Activated naive CD4-positive, alpha-beta T cell treated with anti-CD3 and anti-CD28 coated beads, Interleukin-2, amount 50 U/mL, for 72 hours (primary cell): ENCODE results near the gene NKX6-2. TPM values are rescaled to one million over a fixed set of nuclear protein-coding genes. Genes with fewer than 3 reads are reported as not detected.
"Not testable (repeated sequence)": the region's sequence is repeated elsewhere in the genome, so short reads cannot be mapped to it uniquely, and the experiment has no call there.

Experiments
- ATAC-seq, 2 donors: fragments of 150-1000 bp; cut with Tn5 transposase; 2 replicates each; pipeline ENCODE4 v1.10.0; 2021; ENCODE audit warnings: mild to moderate bottlenecking in 2 of 2, moderate library complexity in 2 of 2
- DNase-seq, 2 donors: peaks; one replicate each; pipeline ENCODE4 v3.0.0; 2021 to 2022; ENCODE audit warnings: low spot score in 2 of 2
- H3K27ac Mint-ChIP-seq, 2 donors: one replicate each; pipeline ENCODE4 v1.8.0; 2022; ENCODE audit warnings: mild to moderate bottlenecking in 2 of 2, mixed read lengths in 2 of 2
- H3K36me3 Mint-ChIP-seq, 2 donors: one replicate each; pipeline ENCODE4 v1.8.0; 2022; ENCODE audit warnings: mixed read lengths in 2 of 2
- H3K9me3 Mint-ChIP-seq, 2 donors: one replicate each; pipeline ENCODE4 v1.8.0; 2022; ENCODE audit warnings: mixed read lengths in 2 of 2
- total RNA-seq, 2 donors: library from RNA; stranded (reverse); gene quantifications; one replicate each; pipeline ENCODE4 v1.2.3, GENCODE V29; 2022

Gene NKX6-2
- not detected for total RNA-seq

GRCh38 chr10:132785723-132786475 is at the start of gene NKX6-2:
Gene NKX6-2, minus strand, starts transcription at chr10:132786147. Its CDS starts 199 bp downstream, at chr10:132785948.
- ATAC-seq: no peak
- Mint-ChIP-seq H3K36me3 (peaks cover 0 to 5% of the 10 kb centered on the region in 2 donors), H3K9me3 (no peaks in the 10 kb centered on the region), H3K27ac (no peak within 1 kb of the TSS)
- no peak for DNase-seq

- peak in 1 of 2 donors; percentile 55 for DNase-seq
- H3K9me3 Mint-ChIP-seq: peaks cover 0 to 3% of the 10 kb centered on the region in 2 donors
- no peak for ATAC-seq
- no peak overlapping the region for H3K27ac Mint-ChIP-seq
- no peaks in the 10 kb centered on the region for H3K36me3 Mint-ChIP-seq
Observed at GRCh38 chr10:132834891-132835847, 49.2 kb upstream of the NKX6-2 start.

GRCh38 chr10:132834311-132834761 is 48.4 kb upstream of the NKX6-2 start:
- ATAC-seq: no peak

GRCh38 chr10:132833421-132834111 is 47.6 kb upstream of the NKX6-2 start:
- DNase-seq (no peak), ATAC-seq (no peak)
- peaks cover 0 to 3% of the 10 kb centered on the region in 2 donors for H3K9me3 Mint-ChIP-seq
- no peak overlapping the region for H3K27ac Mint-ChIP-seq
- H3K36me3 Mint-ChIP-seq: no peaks in the 10 kb centered on the region

More at GRCh38 chr10:132834311-132834761, 48.4 kb upstream of the NKX6-2 start:
- DNase-seq: no peak
- Mint-ChIP-seq H3K9me3 (peaks cover 0 to 3% of the 10 kb centered on the region in 2 donors), H3K27ac (no peak overlapping the region), H3K36me3 (no peaks in the 10 kb centered on the region)

- peaks cover 0 to 3% of the 10 kb centered on the region in 2 donors for H3K9me3 Mint-ChIP-seq
- ATAC-seq (no peak), DNase-seq (no peak)
- H3K36me3 Mint-ChIP-seq: no peaks in the 10 kb centered on the region
- H3K27ac Mint-ChIP-seq: no peak overlapping the region
Observed at GRCh38 chr10:132832186-132832969, 46.4 kb upstream of the NKX6-2 start.

- Mint-ChIP-seq H3K9me3 (no peaks in the 10 kb centered on the region), H3K36me3 (no peaks in the 10 kb centered on the region), H3K27ac (no peak overlapping the region)
- DNase-seq (no peak), ATAC-seq (no peak)
Observed at GRCh38 chr10:132829403-132829802, 43.5 kb upstream of the NKX6-2 start.

GRCh38 chr10:132828681-132829080 is 42.7 kb upstream of the NKX6-2 start:
- no peak for ATAC-seq
- Mint-ChIP-seq H3K27ac (no peak overlapping the region), H3K9me3 (no peaks in the 10 kb centered on the region), H3K36me3 (no peaks in the 10 kb centered on the region)
- DNase-seq: peak in 1 of 2 donors; percentile 23

- Mint-ChIP-seq H3K36me3 (no peaks in the 10 kb centered on the region), H3K9me3 (no peaks in the 10 kb centered on the region), H3K27ac (peak overlapping the region in 1 of 2 donors; percentile 56)
- peak in 1 of 2 donors; percentile 30 for DNase-seq
- ATAC-seq: no peak
Observed at GRCh38 chr10:132827861-132828539, 42.1 kb upstream of the NKX6-2 start.

GRCh38 chr10:132827423-132827789 is 41.5 kb upstream of the NKX6-2 start:
- no peak for ATAC-seq
- peak in 1 of 2 donors; percentile 33 for DNase-seq
- Mint-ChIP-seq H3K9me3 (no peaks in the 10 kb centered on the region), H3K36me3 (no peaks in the 10 kb centered on the region), H3K27ac (no peak overlapping the region)

GRCh38 chr10:132826524-132827422 is 40.8 kb upstream of the NKX6-2 start:
- ATAC-seq (no peak), DNase-seq (no peak)
- Mint-ChIP-seq H3K9me3 (no peaks in the 10 kb centered on the region), H3K36me3 (no peaks in the 10 kb centered on the region), H3K27ac (no peak overlapping the region)

- DNase-seq, H3K9me3 Mint-ChIP-seq, ATAC-seq, H3K36me3 Mint-ChIP-seq: not testable (repeated sequence)
- peak overlapping the region in 1 of 2 donors; percentile 17 for H3K27ac Mint-ChIP-seq
Observed at GRCh38 chr10:132825783-132826523, 40.0 kb upstream of the NKX6-2 start.

GRCh38 chr10:132820056-132820455 is 34.1 kb upstream of the NKX6-2 start:
- Mint-ChIP-seq H3K9me3 (no peaks in the 10 kb centered on the region), H3K36me3 (peaks cover 0 to 4% of the 10 kb centered on the region in 2 donors), H3K27ac (no peak overlapping the region)
- no peak for ATAC-seq
- DNase-seq: no peak

- no peaks in the 10 kb centered on the region for H3K9me3 Mint-ChIP-seq
- H3K27ac Mint-ChIP-seq: no peak overlapping the region
- peaks cover 0 to 4% of the 10 kb centered on the region in 2 donors for H3K36me3 Mint-ChIP-seq
- DNase-seq: no peak
- ATAC-seq: no peak
Observed at GRCh38 chr10:132817701-132818211, 31.8 kb upstream of the NKX6-2 start.

- Mint-ChIP-seq H3K9me3 (no peaks in the 10 kb centered on the region), H3K27ac (no peak overlapping the region), H3K36me3 (peaks cover 0 to 4% of the 10 kb centered on the region in 2 donors)
- ATAC-seq (no peak), DNase-seq (no peak)
Observed at GRCh38 chr10:132816718-132817117, 30.8 kb upstream of the NKX6-2 start.
